WTC11 (cell line): ENCODE measurements around the gene URB1. TPM values are rescaled to one million over a fixed set of nuclear protein-coding genes. Genes with fewer than 3 reads are reported as not detected.
"Not testable (repeated sequence)": the region's sequence is repeated elsewhere in the genome, so short reads cannot be mapped to it uniquely, and the experiment has no call there.

Source experiments
- ATAC-seq: fragments of 200-7000 bp; cut with Tn5 transposase; 2 replicates; pipeline ENCODE4 v1.10.0; 2021; ENCODE audit warnings: mild to moderate bottlenecking, moderate library complexity
- CTCF ChIA-PET: fragments of 300-600 bp; sonication (Branson Sonifier 250); formaldehyde crosslinking; loops from one replicate; lab custom pipeline; 2021; ENCODE audit warnings: antibody characterized with exemption; lab: Charles Lee
- POLR2A ChIA-PET: fragments of 350-600 bp; sonication (Branson Sonifier 250); formaldehyde crosslinking; loops from one replicate; lab custom pipeline; 2021; ENCODE audit warnings: antibody characterized with exemption; lab: Charles Lee
- DNase-seq: peaks from one replicate; pipeline ENCODE4 v3.0.0; 2021; ENCODE audit warnings: low spot score
- H3K27ac Mint-ChIP-seq: 2 replicates; pipeline ENCODE4 v1.8.0; 2021; ENCODE audit warnings: mixed read lengths
- H3K27me3 Mint-ChIP-seq: 2 replicates; pipeline ENCODE4 v1.8.0; 2021; ENCODE audit warnings: low read depth, mild to moderate bottlenecking, moderate library complexity, mixed read lengths
- H3K36me3 Mint-ChIP-seq: 2 replicates; pipeline ENCODE4 v1.8.0; 2021; ENCODE audit warnings: mixed read lengths
- H3K4me1 Mint-ChIP-seq: 2 replicates; pipeline ENCODE4 v1.8.0; 2022; ENCODE audit warnings: mixed read lengths
- H3K4me3 Mint-ChIP-seq: 2 replicates; pipeline ENCODE4 v1.8.0; 2021; ENCODE audit warnings: mild to moderate bottlenecking, moderate library complexity, mixed read lengths
- H3K9me3 Mint-ChIP-seq: 2 replicates; pipeline ENCODE4 v1.8.0; 2021; ENCODE audit warnings: mixed read lengths
- ATF6 ChIP-seq: sonication (generic); formaldehyde crosslinking; IDR thresholded peaks from 2 replicates; pipeline ENCODE4 v1.8.1; 2023; ENCODE audit warnings: mild to moderate bottlenecking, missing genetic modification reagents
- ELF4 ChIP-seq: sonication (generic); formaldehyde crosslinking; IDR thresholded peaks from 2 replicates; pipeline ENCODE4 v1.8.1; 2022; ENCODE audit warnings: low read depth, mild to moderate bottlenecking, moderate library complexity, missing genetic modification reagents
- HMGXB4 ChIP-seq: sonication (generic); formaldehyde crosslinking; IDR thresholded peaks from 2 replicates; pipeline ENCODE4 v1.8.1; 2023; ENCODE audit warnings: mild to moderate bottlenecking, moderate library complexity, missing genetic modification reagents
- MAX ChIP-seq: sonication (generic); formaldehyde crosslinking; IDR thresholded peaks from 2 replicates; pipeline ENCODE4 v1.8.0; 2022; ENCODE audit warnings: mild to moderate bottlenecking, missing genetic modification reagents
- NR2C2 ChIP-seq: sonication (generic); formaldehyde crosslinking; IDR thresholded peaks from 2 replicates; pipeline ENCODE4 v1.8.0; 2022; ENCODE audit warnings: mild to moderate bottlenecking, missing genetic modification reagents
- USF1 ChIP-seq: sonication (generic); formaldehyde crosslinking; IDR thresholded peaks from 2 replicates; pipeline ENCODE4 v1.8.0; 2022; ENCODE audit warnings: mild to moderate bottlenecking, missing genetic modification reagents
- ZBTB21 ChIP-seq: sonication (generic); formaldehyde crosslinking; IDR thresholded peaks from 2 replicates; pipeline ENCODE4 v1.8.1; 2023; ENCODE audit warnings: mild to moderate bottlenecking, missing genetic modification reagents, borderline replicate concordance
- ZNF232 ChIP-seq: sonication (generic); formaldehyde crosslinking; IDR thresholded peaks from 2 replicates; pipeline ENCODE4 v1.8.0; 2022; ENCODE audit warnings: mild to moderate bottlenecking, missing genetic modification reagents
- ZNF396 ChIP-seq: fragments of 250-450 bp; sonication (Bioruptor Pico); IDR thresholded peaks from 2 replicates; pipeline ENCODE4 v1.8.0; 2021; ENCODE audit warnings: mild to moderate bottlenecking, moderate library complexity, borderline replicate concordance
- ZNF532 ChIP-seq: fragments of 250-450 bp; sonication (Bioruptor Pico); IDR thresholded peaks from 2 replicates; pipeline ENCODE4 v1.9.0; 2021; ENCODE audit warnings: mild to moderate bottlenecking, borderline replicate concordance
- ZNF671 ChIP-seq: fragments of 250-450 bp; sonication (Bioruptor Pico); IDR thresholded peaks from 2 replicates; pipeline ENCODE4 v1.8.0; 2021; ENCODE audit warnings: mild to moderate bottlenecking
- ZSCAN18 ChIP-seq: fragments of 250-450 bp; sonication (Bioruptor Pico); IDR thresholded peaks from 2 replicates; pipeline ENCODE4 v2.1.2; 2022; ENCODE audit warnings: mild to moderate bottlenecking, moderate library complexity
- total RNA-seq: library from RNA; stranded (reverse); gene quantifications from 3 replicates; pipeline ENCODE4 v1.2.3, GENCODE V29; 2021

Gene URB1
- total RNA-seq, 1 experiment from 2014 or later = 38.7 TPM

GRCh38 chr21:32370998-32371766, 21.6 kb downstream of the URB1 start (continued):
- TF ChIP-seq ZNF532 (no peak), ZNF232 (CRISPR knock-in tag) (no peak), NR2C2 (CRISPR knock-in tag) (no peak), ZBTB21 (CRISPR knock-in tag) (no peak), USF1 (CRISPR knock-in tag) (no peak), MAX (CRISPR knock-in tag) (no peak), ZSCAN18 (CRISPR knock-in tag) (no peak), ZNF671 (CRISPR knock-in tag) (no peak), ZNF396 (CRISPR knock-in tag) (no peak), HMGXB4 (no peak), ELF4 (CRISPR knock-in tag) (no peak), ATF6 (CRISPR knock-in tag) (no peak)

- CTCF ChIA-PET = interaction anchor here (1.7 to 2.4 kb wide), 2 partner anchors 63 to 232 kb away, joined by 4 to 11 read pairs; no protein-coding TSS in a partner anchor
- DNase-seq, H3K4me1 Mint-ChIP-seq, POLR2A ChIA-PET, H3K9me3 Mint-ChIP-seq, H3K27me3 Mint-ChIP-seq, ATAC-seq, H3K4me3 Mint-ChIP-seq, H3K27ac Mint-ChIP-seq: not testable (repeated sequence)
- peaks cover 70% of the 10 kb centered on the region for H3K36me3 Mint-ChIP-seq
These were observed 23.9 kb downstream of the URB1 start for GRCh38 chr21:32368961-32369360.
